Thymus (tissue), 11 donors: ENCODE measurements around the gene RPS18. TPM values are rescaled to one million over a fixed set of nuclear protein-coding genes. Genes with fewer than 3 reads are reported as not detected.

Experiments used
- DNase-seq, 9 donors: peaks; one replicate each; pipeline ENCODE4 v3.0.0-alpha.2; 2013; ENCODE audit warnings: low spot score in 9 of 9, low read depth in 6 of 9, missing footprints in 1 of 9
- H3K27ac ChIP-seq, 2 donors: one replicate each; pipeline ENCODE4 v1.5.1; 2013; ENCODE audit warnings: control low read depth in 1 of 2, low read depth in 1 of 2, low read length in 1 of 2, mild to moderate bottlenecking in 1 of 2, moderate library complexity in 1 of 2
- H3K27me3 ChIP-seq, 2 donors: one replicate each; pipeline ENCODE4 v1.5.1; 2013; ENCODE audit warnings: low read length in 1 of 2; ENCODE audit not compliant: control insufficient read depth in 2 of 2, insufficient read depth in 1 of 2
- H3K36me3 ChIP-seq, 2 donors: one replicate each; pipeline ENCODE4 v1.5.1; 2013; ENCODE audit warnings: low read length in 1 of 2, mild to moderate bottlenecking in 1 of 2, moderate library complexity in 1 of 2; ENCODE audit not compliant: control insufficient read depth in 2 of 2, insufficient read depth in 2 of 2
- H3K4me1 ChIP-seq, 2 donors: one replicate each; pipeline ENCODE4 v1.5.1; 2013; ENCODE audit warnings: low read length in 2 of 2; ENCODE audit not compliant: control insufficient read depth in 2 of 2, insufficient read depth in 2 of 2
- H3K4me3 ChIP-seq, 2 donors: one replicate each; pipeline ENCODE4 v1.5.1; 2013; ENCODE audit warnings: low read length in 2 of 2, control low read depth in 1 of 2, mild to moderate bottlenecking in 1 of 2
- H3K9me3 ChIP-seq, 2 donors: one replicate each; pipeline ENCODE4 v1.5.1; 2013; ENCODE audit warnings: low read length in 1 of 2, mild to moderate bottlenecking in 1 of 2; ENCODE audit not compliant: control insufficient read depth in 2 of 2, insufficient read depth in 1 of 2
- WGBS: extraction: QIAGEN DNeasy Blood & Tissue Kit; methylation state at CpG from one replicate; pipeline ENCODE4 v1.1.7; 2013; 5-methylcytosine and 5-hydroxymethylcytosine counted together
- polyA plus RNA-seq: library from polyadenylated mRNA; stranded (reverse); fragments of 200-250 nt; gene quantifications from one replicate; pipeline ENCODE4 v1.2.3, GENCODE V29; 2013
- total RNA-seq: library from RNA; stranded (reverse); fragments of 120-200 nt; gene quantifications from one replicate; pipeline ENCODE4 v1.2.4, GENCODE V29; 2013
- donor health status: healthy.

Gene RPS18
- total and polyA plus RNA-seq, 2 donors: 5,201 to 5,710 TPM

GRCh38 chr6:33299237-33299944 lies 27.5 kb downstream of the RPS18 start:
- Histone ChIP-seq H3K27me3 (no peaks in the 10 kb centered on the region), H3K36me3 (peaks cover 42 to 49% of the 10 kb centered on the region in 2 donors), H3K4me3 (peak overlapping the region; percentile 97 to 98), H3K27ac (peak overlapping the region; percentile 99 to 100), H3K9me3 (peaks cover 0 to 3% of the 10 kb centered on the region in 2 donors), H3K4me1 (peaks cover 14 to 24% of the 10 kb centered on the region in 2 donors)
- peak; percentile 83 to 97 (median 91) for DNase-seq
- under 1% methylated on average over 54 of the region's 54 CpGs for WGBS

GRCh38 chr6:33301877-33302276 lies 30.0 kb downstream of the RPS18 start:
- Histone ChIP-seq H3K36me3 (peaks cover 37 to 49% of the 10 kb centered on the region in 2 donors), H3K4me1 (peaks cover 12 to 24% of the 10 kb centered on the region in 2 donors), H3K4me3 (no peak overlapping the region), H3K27ac (no peak overlapping the region), H3K9me3 (no peaks in the 10 kb centered on the region), H3K27me3 (no peaks in the 10 kb centered on the region)
- over 99% methylated on average over 3 of the region's 3 CpGs for WGBS
- no peak for DNase-seq

- no peak overlapping the region for H3K27ac ChIP-seq
- no peak for DNase-seq
- no peaks in the 10 kb centered on the region for H3K9me3 ChIP-seq
- peaks cover 38 to 58% of the 10 kb centered on the region in 2 donors for H3K36me3 ChIP-seq
- no peaks in the 10 kb centered on the region for H3K27me3 ChIP-seq
- peaks cover 3 to 11% of the 10 kb centered on the region in 2 donors for H3K4me1 ChIP-seq
- H3K4me3 ChIP-seq: no peak overlapping the region
- WGBS: 97% methylated on average over 16 of the region's 16 CpGs
These were observed 32.3 kb downstream of the RPS18 start for GRCh38 chr6:33304216-33304615.

- H3K27ac ChIP-seq: no peak overlapping the region
- peaks cover under 1 to 5% of the 10 kb centered on the region in 2 donors for H3K4me1 ChIP-seq
- 97% methylated on average over 8 of the region's 8 CpGs for WGBS
These were observed 33.2 kb downstream of the RPS18 start for GRCh38 chr6:33305052-33305451.

GRCh38 chr6:33306356-33306755 lies 34.5 kb downstream of the RPS18 start:
- Histone ChIP-seq H3K27ac (no peak overlapping the region), H3K27me3 (no peaks in the 10 kb centered on the region), H3K4me1 (no peaks in the 10 kb centered on the region), H3K9me3 (no peaks in the 10 kb centered on the region), H3K4me3 (no peak overlapping the region), H3K36me3 (peaks cover 40 to 70% of the 10 kb centered on the region in 2 donors)
- WGBS: 96% methylated on average over 4 of the region's 4 CpGs
- DNase-seq: no peak

More at GRCh38 chr6:33305052-33305451, 33.2 kb downstream of the RPS18 start:
- peaks cover 38 to 63% of the 10 kb centered on the region in 2 donors for H3K36me3 ChIP-seq
- H3K27me3 ChIP-seq: no peaks in the 10 kb centered on the region
- H3K9me3 ChIP-seq: no peaks in the 10 kb centered on the region
- no peak overlapping the region for H3K4me3 ChIP-seq
- no peak for DNase-seq

- H3K4me1 ChIP-seq: peaks cover 16 to 34% of the 10 kb centered on the region in 2 donors
These were observed 40.7 kb downstream of the RPS18 start for GRCh38 chr6:33312361-33313104.

GRCh38 chr6:33313105-33313708 lies 41.3 kb downstream of the RPS18 start:
- H3K9me3 ChIP-seq: peaks cover 0 to 4% of the 10 kb centered on the region in 2 donors
- no peaks in the 10 kb centered on the region for H3K27me3 ChIP-seq
- H3K27ac ChIP-seq: peak overlapping the region; percentile 92 to 98
- peaks cover 6 to 32% of the 10 kb centered on the region in 2 donors for H3K36me3 ChIP-seq
- peak in 4 of 9 donors; percentile 33 to 69 (median 44) for DNase-seq
- under 1% methylated on average over 33 of the region's 33 CpGs for WGBS
- peak overlapping the region; percentile 65 to 94 for H3K4me3 ChIP-seq
- peaks cover 16 to 36% of the 10 kb centered on the region in 2 donors for H3K4me1 ChIP-seq

More at GRCh38 chr6:33312361-33313104, 40.7 kb downstream of the RPS18 start:
- H3K4me3 ChIP-seq: peak overlapping the region; percentile 65 to 94
- peaks cover 8 to 33% of the 10 kb centered on the region in 2 donors for H3K36me3 ChIP-seq
- H3K27ac ChIP-seq: peak overlapping the region; percentile 92 to 98
- 20% methylated on average over 29 of the region's 29 CpGs for WGBS
- H3K27me3 ChIP-seq: no peaks in the 10 kb centered on the region
- peak in 7 of 9 donors; percentile 62 to 92 (median 79) for DNase-seq
- peaks cover 0 to 4% of the 10 kb centered on the region in 2 donors for H3K9me3 ChIP-seq

- Histone ChIP-seq H3K9me3 (peaks cover 0 to 4% of the 10 kb centered on the region in 2 donors), H3K4me3 (peak within 1 kb of the TSS; percentile 65 to 94), H3K36me3 (peaks cover 5 to 31% of the 10 kb centered on the region in 2 donors), H3K27me3 (no peaks in the 10 kb centered on the region), H3K27ac (peak within 1 kb of the TSS; percentile 92 to 98), H3K4me1 (peaks cover 16 to 43% of the 10 kb centered on the region in 2 donors)
- WGBS: under 1% methylated on average over 47 of the region's 47 CpGs
- DNase-seq: peak in 7 of 9 donors; percentile 56 to 90 (median 75)
These were observed 42.0 kb downstream of the RPS18 start, which contains the start of gene TAPBP for GRCh38 chr6:33313709-33314514. Gene TAPBP (minus strand): TSS chr6:33314078. CDS start chr6:33314041, 37 bp downstream.
